ENCODE results near the gene NXPH3. TPM values are rescaled to one million over a fixed set of nuclear protein-coding genes. Genes with fewer than 3 reads are reported as not detected.
"Not testable (repeated sequence)": the region's sequence is repeated elsewhere in the genome, so short reads cannot be mapped to it uniquely, and the experiment has no call there.

Gene NXPH3
- total and polyA plus RNA-seq, 2 experiments from 2014 or later, result 2.1 to 9.0 TPM

DNA sequence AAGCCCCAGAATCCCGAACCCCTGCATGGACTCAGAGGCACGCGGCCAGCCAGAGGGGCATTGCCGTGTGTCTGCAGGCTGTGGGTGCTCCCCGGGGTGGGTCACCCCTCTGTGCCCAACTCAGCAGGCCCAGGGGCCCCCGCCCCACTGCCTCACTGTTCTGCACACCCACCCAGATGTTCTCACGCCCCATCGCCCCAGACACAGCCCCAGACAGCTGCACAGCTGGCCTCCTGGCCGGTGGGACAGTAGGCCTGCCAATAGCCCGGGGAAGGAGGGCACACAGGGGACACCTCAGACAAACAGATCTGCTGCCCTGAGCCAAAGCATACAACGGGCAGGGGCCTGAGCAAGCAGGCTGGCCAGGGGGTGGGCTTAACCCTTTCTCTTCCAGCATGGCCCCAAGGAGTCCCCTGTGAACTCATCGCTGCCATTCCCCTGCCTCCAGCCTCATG, 27.6 kb upstream of the NXPH3 start:
- no peaks in the 10 kb centered on the region for H3K9me3 ChIP-seq (ENCODE audit: low read depth)
- no peak overlapping the region for H3K27ac ChIP-seq
- no peaks in the 10 kb centered on the region for H3K36me3 ChIP-seq
- no peak overlapping the region for H3K4me3 ChIP-seq
- DNase-seq (ENCODE audit: low read depth in 1 of 2, low spot score in 1 of 2), result no peak
- H3K4me1 ChIP-seq (ENCODE audit: low read depth), result no peaks in the 10 kb centered on the region
- no peaks in the 10 kb centered on the region for H3K27me3 ChIP-seq
- TF ChIP-seq, protein P1, sequence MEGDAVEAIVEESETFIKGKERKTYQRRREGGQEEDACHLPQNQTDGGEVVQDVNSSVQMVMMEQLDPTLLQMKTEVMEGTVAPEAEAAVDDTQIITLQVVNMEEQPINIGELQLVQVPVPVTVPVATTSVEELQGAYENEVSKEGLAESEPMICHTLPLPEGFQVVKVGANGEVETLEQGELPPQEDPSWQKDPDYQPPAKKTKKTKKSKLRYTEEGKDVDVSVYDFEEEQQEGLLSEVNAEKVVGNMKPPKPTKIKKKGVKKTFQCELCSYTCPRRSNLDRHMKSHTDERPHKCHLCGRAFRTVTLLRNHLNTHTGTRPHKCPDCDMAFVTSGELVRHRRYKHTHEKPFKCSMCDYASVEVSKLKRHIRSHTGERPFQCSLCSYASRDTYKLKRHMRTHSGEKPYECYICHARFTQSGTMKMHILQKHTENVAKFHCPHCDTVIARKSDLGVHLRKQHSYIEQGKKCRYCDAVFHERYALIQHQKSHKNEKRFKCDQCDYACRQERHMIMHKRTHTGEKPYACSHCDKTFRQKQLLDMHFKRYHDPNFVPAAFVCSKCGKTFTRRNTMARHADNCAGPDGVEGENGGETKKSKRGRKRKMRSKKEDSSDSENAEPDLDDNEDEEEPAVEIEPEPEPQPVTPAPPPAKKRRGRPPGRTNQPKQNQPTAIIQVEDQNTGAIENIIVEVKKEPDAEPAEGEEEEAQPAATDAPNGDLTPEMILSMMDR (IDR thresholded peaks at IDR 0.05; ENCODE audit: low read depth, low read length), result no peak

DNA sequence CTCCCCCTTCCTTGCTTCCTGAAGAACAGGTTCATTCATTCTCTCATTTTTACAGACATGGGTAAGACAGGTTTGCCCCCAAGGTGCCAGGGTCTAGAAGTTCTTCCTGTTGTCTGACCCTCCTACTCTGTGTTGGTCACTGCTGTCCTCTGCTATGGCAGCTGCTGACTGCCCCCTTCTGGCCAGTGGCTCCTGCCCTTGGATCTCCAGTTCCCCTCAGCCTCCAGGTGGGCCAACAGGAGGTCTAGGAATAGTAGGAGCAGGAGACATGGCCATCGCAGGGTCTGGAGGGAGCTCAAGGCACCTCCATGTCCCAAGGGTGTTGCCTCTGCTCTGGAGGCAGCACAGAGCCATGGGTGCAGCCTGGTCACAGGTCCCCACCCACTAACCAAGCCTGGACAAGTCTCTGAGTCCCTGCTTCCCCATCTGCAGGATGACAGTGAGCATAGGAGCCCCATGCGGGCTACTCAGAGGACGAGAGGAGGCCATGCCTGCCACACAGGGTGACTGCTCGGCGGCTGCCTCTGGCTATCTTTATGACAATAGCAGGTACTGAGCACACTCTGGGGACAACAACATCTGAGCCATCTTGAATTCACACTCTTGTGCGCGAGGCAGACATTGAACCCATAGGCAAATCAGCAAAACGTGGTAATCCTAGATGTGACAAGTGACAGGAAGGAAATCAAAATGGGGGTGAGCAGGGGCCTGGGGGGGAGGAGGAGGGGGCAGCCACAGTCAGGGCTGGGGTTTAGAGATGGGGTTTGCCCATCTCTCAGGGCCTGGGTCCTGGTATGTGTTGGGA, 27.0 kb upstream of the NXPH3 start:
- TF ChIP-seq, protein P1 (IDR thresholded peaks at IDR 0.05; ENCODE audit: low read depth, low read length), result peak; percentile 91
- H3K9me3 ChIP-seq (ENCODE audit: low read depth), result no peaks in the 10 kb centered on the region
- no peaks in the 10 kb centered on the region for H3K36me3 ChIP-seq
- H3K27ac ChIP-seq, result no peak overlapping the region
- no peaks in the 10 kb centered on the region for H3K4me1 ChIP-seq (ENCODE audit: low read depth)
- H3K27me3 ChIP-seq, result no peaks in the 10 kb centered on the region
- peak; percentile 48 to 73 for DNase-seq (ENCODE audit: low read depth in 1 of 2, low spot score in 1 of 2)
- no peak overlapping the region for H3K4me3 ChIP-seq

DNA sequence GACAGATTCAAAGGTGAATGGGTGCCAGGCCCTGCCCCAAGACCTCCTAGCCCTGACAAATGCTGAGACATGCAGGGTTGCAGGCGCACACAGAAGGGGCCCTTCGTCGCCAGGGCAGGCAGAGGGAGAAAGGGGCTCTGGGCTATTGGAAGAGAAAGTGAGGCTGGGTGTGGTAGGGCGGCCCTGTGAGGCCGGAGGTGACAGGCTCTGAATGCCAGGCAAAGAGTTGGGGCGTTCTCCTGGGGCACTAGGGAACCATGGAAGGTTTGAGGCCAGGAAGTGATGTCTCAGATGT, 26.4 kb upstream of the NXPH3 start:
- DNase-seq (ENCODE audit: low read depth in 1 of 2, low spot score in 1 of 2), result no peak
- Histone ChIP-seq H3K4me1 (ENCODE audit: low read depth) (no peaks in the 10 kb centered on the region), H3K4me3 (no peak overlapping the region)

DNA sequence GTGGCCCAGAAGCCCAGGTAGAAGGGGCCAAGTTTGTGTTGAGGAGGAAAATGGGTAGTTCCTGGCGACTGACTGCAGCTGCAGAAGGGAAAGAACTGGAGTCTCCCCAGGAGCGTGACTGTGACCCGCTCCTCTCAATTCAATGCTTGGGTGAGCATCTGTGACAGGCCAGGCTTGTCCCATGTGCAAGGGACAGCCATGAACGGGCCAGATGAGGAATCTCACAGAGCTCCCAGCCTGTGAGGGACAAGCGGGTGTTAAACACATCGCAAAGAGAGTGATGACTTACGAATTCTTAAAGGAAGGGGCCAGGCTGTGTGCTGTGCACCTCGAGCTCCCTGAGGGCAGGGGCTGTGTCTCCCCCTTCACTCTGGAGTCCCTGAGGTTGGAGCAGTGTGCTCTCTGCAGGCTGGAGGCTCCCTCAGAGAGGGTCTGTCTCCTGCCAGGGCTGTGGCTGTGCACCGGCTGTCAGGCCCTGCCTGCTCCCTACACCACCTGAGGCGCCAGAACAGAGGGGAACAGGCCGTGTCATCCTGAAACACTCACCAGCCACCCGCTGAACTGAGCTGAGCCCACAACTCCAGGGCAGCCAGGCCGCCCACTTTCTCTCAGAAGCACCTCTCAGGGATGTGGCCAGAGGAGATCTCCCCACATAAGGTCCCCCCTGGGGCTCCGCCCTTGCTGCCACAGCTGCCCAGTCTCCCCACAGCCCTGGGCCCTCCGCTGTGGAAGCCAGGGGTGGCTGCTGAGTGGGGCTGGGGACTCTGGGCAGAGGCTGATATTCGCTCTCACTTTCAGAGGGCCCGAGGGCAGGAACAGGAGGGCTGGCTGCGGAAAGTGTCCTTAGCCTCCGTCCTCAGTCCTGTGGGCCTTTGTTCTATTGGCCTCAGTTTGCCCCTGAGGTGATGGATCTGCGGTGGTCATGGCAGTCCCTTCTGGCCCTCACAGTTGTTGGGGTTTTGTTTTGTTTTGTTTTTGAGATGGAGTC, 25.7 kb upstream of the NXPH3 start:
- no peak overlapping the region for H3K4me3 ChIP-seq
- H3K4me1 ChIP-seq (ENCODE audit: low read depth), result no peaks in the 10 kb centered on the region
- no peak overlapping the region for H3K27ac ChIP-seq
- TF ChIP-seq, protein P1 (IDR thresholded peaks at IDR 0.05; ENCODE audit: low read depth, low read length), result no peak
- no peaks in the 10 kb centered on the region for H3K9me3 ChIP-seq (ENCODE audit: low read depth)
- DNase-seq (ENCODE audit: low read depth in 1 of 2, low spot score in 1 of 2), result no peak
- no peaks in the 10 kb centered on the region for H3K36me3 ChIP-seq
- H3K27me3 ChIP-seq, result no peaks in the 10 kb centered on the region

More for the DNA sequence above, 26.4 kb upstream of the NXPH3 start:
- Histone ChIP-seq H3K36me3 (no peaks in the 10 kb centered on the region), H3K27ac (no peak overlapping the region), H3K27me3 (no peaks in the 10 kb centered on the region), H3K9me3 (ENCODE audit: low read depth) (no peaks in the 10 kb centered on the region)
- TF ChIP-seq, protein P1 (IDR thresholded peaks at IDR 0.05; ENCODE audit: low read depth, low read length), result no peak

DNA sequence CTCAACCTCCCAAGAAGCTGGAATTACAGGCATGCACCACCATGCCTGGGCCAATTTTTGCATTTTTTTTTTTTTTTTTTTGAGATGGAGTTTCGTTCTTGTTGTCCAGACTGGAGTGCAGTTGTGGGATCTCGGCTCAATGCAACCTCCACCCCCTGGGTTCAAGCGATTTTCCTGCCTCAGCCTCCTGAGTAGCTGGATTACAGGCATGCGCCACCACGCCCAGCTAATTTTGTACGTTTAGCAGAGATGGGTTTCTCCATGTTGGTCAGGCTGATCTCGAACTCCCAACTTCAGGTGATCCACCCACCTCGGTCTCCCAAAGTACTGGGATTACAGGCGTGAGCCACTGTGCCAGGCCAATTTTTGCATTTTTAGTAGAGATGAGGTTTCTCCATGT, 24.9 kb upstream of the NXPH3 start:
- DNase-seq (ENCODE audit: low read depth in 1 of 2, low spot score in 1 of 2); H3K36me3 ChIP-seq; H3K9me3 ChIP-seq (ENCODE audit: low read depth); H3K4me3 ChIP-seq; H3K27me3 ChIP-seq; H3K4me1 ChIP-seq (ENCODE audit: low read depth); H3K27ac ChIP-seq: not testable (repeated sequence)
